Ishikawa (cell line): ENCODE measurements around the gene ALDH18A1.
A peak's percentile ranks its signal among the peaks of the same experiment; 100 is the strongest.

ENCODE experiments used
- CEBPB ChIP-seq: IDR thresholded peaks from 2 replicates; pipeline ENCODE4 v1.6.1; 2012
- CREB1 ChIP-seq: IDR thresholded peaks from 2 replicates; pipeline ENCODE4 v1.6.1; 2012; ENCODE audit warnings: low read depth
- EGR1 ChIP-seq: IDR thresholded peaks from 2 replicates; pipeline ENCODE4 v1.6.1; 2012
- EP300 ChIP-seq: IDR thresholded peaks from 2 replicates; pipeline ENCODE4 v1.6.1; 2012; ENCODE audit warnings: borderline replicate concordance
- FOXM1 ChIP-seq: IDR thresholded peaks from 2 replicates; pipeline ENCODE4 v1.6.1; 2012; ENCODE audit warnings: low read depth, borderline replicate concordance
- NFIC ChIP-seq: IDR thresholded peaks from 2 replicates; pipeline ENCODE4 v1.6.1; 2012
- RAD21 ChIP-seq: IDR thresholded peaks from 2 replicates; pipeline ENCODE4 v1.6.1; 2012; ENCODE audit warnings: low read depth
- TAF1 ChIP-seq: IDR thresholded peaks from 2 replicates; pipeline ENCODE4 v1.6.1; 2012; ENCODE audit warnings: low read depth, mild to moderate bottlenecking
- TCF12 ChIP-seq: IDR thresholded peaks from 2 replicates; pipeline ENCODE4 v1.6.1; 2012; ENCODE audit warnings: low read depth
- TEAD4 ChIP-seq: IDR thresholded peaks from 2 replicates; pipeline ENCODE4 v1.6.1; 2012
- YY1 ChIP-seq: IDR thresholded peaks from 2 replicates; pipeline ENCODE4 v1.6.1; 2012; ENCODE audit warnings: low read depth
- ZBTB7A ChIP-seq: IDR thresholded peaks from 2 replicates; pipeline ENCODE4 v1.6.1; 2012; ENCODE audit warnings: low read depth
- TF ChIP-seq, protein P1 (sequence below): IDR thresholded peaks from 2 replicates; pipeline ENCODE4 v1.6.1; 2012
- TF ChIP-seq, protein P2 (sequence below): IDR thresholded peaks from 2 replicates; pipeline ENCODE4 v1.6.1; 2012; ENCODE audit warnings: low read depth, mild to moderate bottlenecking
- TF ChIP-seq, protein P3 (sequence below): IDR thresholded peaks from 2 replicates; pipeline ENCODE4 v1.6.1; 2012

ALDH18A1 gene

DNA sequence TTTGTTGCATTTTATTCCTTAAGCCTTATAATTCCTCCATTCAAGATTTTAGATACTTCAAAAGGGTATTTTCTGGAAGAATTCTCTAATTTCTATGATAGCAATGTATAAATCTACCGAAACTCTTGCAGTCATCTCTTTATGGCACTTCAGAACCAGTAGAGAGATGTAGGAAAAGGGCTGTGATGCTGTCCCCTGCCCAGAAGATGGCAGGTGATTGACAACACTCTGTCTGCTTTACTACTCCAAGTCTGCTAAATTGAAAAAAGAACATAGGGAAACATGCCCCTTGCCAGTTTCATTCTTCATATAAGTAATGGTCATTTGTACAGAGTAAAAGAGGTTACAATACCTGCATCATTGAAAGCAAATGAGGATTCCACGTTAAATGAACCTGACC, 32.1 kb upstream of the ALDH18A1 start:
- TF ChIP-seq CREB1 (no peak), TAF1 (no peak), ZBTB7A (no peak), TEAD4 (no peak), NFIC (no peak), EGR1 (no peak), EP300 (no peak), FOXM1 (no peak)
- TF ChIP-seq, protein P1, sequence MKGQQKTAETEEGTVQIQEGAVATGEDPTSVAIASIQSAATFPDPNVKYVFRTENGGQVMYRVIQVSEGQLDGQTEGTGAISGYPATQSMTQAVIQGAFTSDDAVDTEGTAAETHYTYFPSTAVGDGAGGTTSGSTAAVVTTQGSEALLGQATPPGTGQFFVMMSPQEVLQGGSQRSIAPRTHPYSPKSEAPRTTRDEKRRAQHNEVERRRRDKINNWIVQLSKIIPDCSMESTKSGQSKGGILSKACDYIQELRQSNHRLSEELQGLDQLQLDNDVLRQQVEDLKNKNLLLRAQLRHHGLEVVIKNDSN, result no peak

DNA sequence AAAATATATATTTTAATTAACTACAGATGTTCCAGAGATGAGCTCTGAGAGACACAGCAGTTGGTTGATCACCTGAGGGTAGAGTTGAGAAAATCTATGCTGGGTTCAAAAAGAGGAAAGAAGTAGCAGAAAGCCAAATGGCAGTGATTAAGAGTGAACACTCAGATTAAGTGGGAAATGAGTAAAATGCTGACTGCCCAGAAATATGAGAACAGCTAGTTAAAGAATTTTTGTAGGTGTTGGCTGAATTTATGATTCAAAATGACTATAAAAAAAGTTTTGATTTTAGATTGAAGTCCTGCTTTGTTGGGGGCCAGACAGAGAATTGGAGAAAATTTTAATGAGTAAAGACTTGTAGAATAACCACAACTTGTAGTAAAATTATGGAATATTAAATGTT, 27.5 kb upstream of the ALDH18A1 start:
- no peak for TF ChIP-seq TCF12
- TF ChIP-seq, protein P2, sequence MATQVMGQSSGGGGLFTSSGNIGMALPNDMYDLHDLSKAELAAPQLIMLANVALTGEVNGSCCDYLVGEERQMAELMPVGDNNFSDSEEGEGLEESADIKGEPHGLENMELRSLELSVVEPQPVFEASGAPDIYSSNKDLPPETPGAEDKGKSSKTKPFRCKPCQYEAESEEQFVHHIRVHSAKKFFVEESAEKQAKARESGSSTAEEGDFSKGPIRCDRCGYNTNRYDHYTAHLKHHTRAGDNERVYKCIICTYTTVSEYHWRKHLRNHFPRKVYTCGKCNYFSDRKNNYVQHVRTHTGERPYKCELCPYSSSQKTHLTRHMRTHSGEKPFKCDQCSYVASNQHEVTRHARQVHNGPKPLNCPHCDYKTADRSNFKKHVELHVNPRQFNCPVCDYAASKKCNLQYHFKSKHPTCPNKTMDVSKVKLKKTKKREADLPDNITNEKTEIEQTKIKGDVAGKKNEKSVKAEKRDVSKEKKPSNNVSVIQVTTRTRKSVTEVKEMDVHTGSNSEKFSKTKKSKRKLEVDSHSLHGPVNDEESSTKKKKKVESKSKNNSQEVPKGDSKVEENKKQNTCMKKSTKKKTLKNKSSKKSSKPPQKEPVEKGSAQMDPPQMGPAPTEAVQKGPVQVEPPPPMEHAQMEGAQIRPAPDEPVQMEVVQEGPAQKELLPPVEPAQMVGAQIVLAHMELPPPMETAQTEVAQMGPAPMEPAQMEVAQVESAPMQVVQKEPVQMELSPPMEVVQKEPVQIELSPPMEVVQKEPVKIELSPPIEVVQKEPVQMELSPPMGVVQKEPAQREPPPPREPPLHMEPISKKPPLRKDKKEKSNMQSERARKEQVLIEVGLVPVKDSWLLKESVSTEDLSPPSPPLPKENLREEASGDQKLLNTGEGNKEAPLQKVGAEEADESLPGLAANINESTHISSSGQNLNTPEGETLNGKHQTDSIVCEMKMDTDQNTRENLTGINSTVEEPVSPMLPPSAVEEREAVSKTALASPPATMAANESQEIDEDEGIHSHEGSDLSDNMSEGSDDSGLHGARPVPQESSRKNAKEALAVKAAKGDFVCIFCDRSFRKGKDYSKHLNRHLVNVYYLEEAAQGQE, result no peak
- TF ChIP-seq, protein P3, sequence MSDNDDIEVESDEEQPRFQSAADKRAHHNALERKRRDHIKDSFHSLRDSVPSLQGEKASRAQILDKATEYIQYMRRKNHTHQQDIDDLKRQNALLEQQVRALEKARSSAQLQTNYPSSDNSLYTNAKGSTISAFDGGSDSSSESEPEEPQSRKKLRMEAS, result no peak
- TF ChIP-seq CREB1, result no peak
- no peak for TF ChIP-seq CEBPB
- no peak for TF ChIP-seq FOXM1
- TF ChIP-seq EP300, result no peak
- TF ChIP-seq EGR1, result no peak
- TF ChIP-seq TAF1, result no peak
- no peak for TF ChIP-seq RAD21
- TF ChIP-seq ZBTB7A, result no peak
- TF ChIP-seq NFIC, result no peak
- TF ChIP-seq YY1, result no peak
- no peak for TF ChIP-seq TEAD4
- TF ChIP-seq, protein P1, result no peak

DNA sequence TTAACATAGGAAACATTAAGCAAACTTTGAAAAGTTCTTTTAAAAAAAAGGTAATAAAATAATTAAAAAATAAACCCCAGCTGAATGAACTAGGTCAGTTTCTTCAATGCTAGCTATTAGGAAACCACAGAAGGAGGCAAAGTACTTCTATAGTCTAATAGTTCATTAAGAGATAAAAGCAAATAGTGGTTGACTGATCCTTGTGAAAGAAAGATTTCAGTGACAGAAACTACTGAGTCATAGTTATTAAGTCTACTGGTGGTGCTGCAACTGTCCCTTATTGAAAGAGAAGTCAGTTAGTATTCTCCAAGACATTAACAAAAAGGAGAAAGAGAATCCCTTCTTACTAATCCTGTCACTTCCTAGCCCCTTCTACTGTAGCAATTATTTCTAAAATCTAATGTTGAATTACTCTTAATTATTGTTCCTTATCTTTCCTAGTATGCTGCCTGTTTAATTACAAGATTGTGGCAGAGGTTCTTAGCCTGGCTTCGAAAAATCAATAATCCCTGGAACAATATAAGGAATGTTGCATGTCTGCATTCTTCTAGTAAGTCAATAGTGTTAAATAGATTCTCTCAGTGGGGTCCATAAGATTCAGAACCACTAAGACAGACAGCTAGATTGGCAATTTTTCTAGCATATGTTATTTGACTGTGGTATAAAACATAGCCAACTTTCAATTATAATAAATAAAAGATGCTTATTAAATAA, 19.0 kb upstream of the ALDH18A1 start:
- TF ChIP-seq RAD21 (no peak), CREB1 (no peak), NFIC (peak; percentile 62), EGR1 (no peak), TCF12 (peak; percentile 72; the same call in 1 of the 2 replicates), EP300 (peak; percentile 78), TAF1 (no peak), CEBPB (no peak), TEAD4 (peak; percentile 97), YY1 (no peak), ZBTB7A (no peak), FOXM1 (peak; percentile 64)
- TF ChIP-seq, protein P2, result 0 out of 2 replicates have a peak, but pooled peaks have one; percentile 27
- TF ChIP-seq, protein P3, result no peak
- TF ChIP-seq, protein P1, result no peak

DNA sequence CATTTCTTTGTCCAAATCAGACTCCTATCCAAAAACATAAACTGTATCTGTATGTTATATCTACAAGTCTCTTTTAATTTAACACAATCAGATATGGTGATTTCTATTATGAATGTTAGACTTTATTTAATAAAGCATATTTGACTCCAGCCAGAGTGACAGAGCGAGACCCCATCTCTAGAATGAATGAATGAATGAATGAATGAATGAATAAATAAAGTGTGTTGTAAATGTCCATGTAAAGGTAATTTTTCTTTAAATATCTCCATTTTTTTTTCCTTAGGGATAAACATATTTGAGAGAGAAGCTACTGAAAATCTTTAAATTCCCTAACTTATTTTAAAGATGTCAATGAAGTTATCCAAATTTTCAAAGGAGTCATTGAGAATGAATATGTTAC, 18.1 kb upstream of the ALDH18A1 start:
- TF ChIP-seq CREB1, result no peak
- TF ChIP-seq TCF12, result no peak
- no peak for TF ChIP-seq TEAD4
- TF ChIP-seq, protein P1, result no peak
- no peak for TF ChIP-seq EGR1
- TF ChIP-seq, protein P3, result no peak
- no peak for TF ChIP-seq TAF1
- no peak for TF ChIP-seq RAD21
- TF ChIP-seq EP300, result no peak
- no peak for TF ChIP-seq NFIC

DNA sequence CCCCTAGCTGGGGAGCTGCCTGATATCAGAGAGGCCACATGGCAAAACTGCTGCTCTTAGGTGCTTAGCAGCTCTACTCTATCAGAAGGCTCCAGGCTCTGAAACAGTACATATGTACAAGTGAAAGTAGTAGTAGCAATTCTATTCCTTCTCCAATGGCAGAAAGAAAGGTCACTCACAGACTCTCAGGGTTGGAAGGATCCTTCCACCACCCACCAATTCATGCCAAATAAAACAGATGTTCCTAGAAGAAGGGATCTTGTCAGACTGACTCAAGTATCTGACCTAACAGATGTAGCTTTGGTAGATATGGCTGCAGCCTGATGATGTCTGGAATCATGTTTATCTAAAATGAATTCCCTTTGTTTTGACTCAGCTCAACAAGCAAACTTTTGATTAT, 8.0 kb upstream of the ALDH18A1 start:
- TF ChIP-seq EP300 (no peak), CREB1 (no peak), NFIC (no peak)
